Ishikawa (cell line): ENCODE results near the gene BAAT.

Source experiments
- CEBPB ChIP-seq: IDR thresholded peaks from 2 replicates; pipeline ENCODE4 v1.6.1; 2012
- CREB1 ChIP-seq: IDR thresholded peaks from 2 replicates; pipeline ENCODE4 v1.6.1; 2012; ENCODE audit warnings: low read depth
- EGR1 ChIP-seq: IDR thresholded peaks from 2 replicates; pipeline ENCODE4 v1.6.1; 2012
- EP300 ChIP-seq: IDR thresholded peaks from 2 replicates; pipeline ENCODE4 v1.6.1; 2012; ENCODE audit warnings: borderline replicate concordance
- FOXM1 ChIP-seq: IDR thresholded peaks from 2 replicates; pipeline ENCODE4 v1.6.1; 2012; ENCODE audit warnings: low read depth, borderline replicate concordance
- MAX ChIP-seq: IDR thresholded peaks from 2 replicates; pipeline ENCODE4 v1.6.1; 2012
- NFIC ChIP-seq: IDR thresholded peaks from 2 replicates; pipeline ENCODE4 v1.6.1; 2012
- RAD21 ChIP-seq: IDR thresholded peaks from 2 replicates; pipeline ENCODE4 v1.6.1; 2012; ENCODE audit warnings: low read depth
- REST ChIP-seq: IDR thresholded peaks from 2 replicates; pipeline ENCODE4 v1.6.1; 2012; ENCODE audit warnings: low read depth, mild to moderate bottlenecking
- TAF1 ChIP-seq: IDR thresholded peaks from 2 replicates; pipeline ENCODE4 v1.6.1; 2012; ENCODE audit warnings: low read depth, mild to moderate bottlenecking
- TCF12 ChIP-seq: IDR thresholded peaks from 2 replicates; pipeline ENCODE4 v1.6.1; 2012; ENCODE audit warnings: low read depth
- TEAD4 ChIP-seq: IDR thresholded peaks from 2 replicates; pipeline ENCODE4 v1.6.1; 2012
- USF1 ChIP-seq: IDR thresholded peaks from 2 replicates; pipeline ENCODE4 v1.6.1; 2012
- YY1 ChIP-seq: IDR thresholded peaks from 2 replicates; pipeline ENCODE4 v1.6.1; 2012; ENCODE audit warnings: low read depth
- ZBTB7A ChIP-seq: IDR thresholded peaks from 2 replicates; pipeline ENCODE4 v1.6.1; 2012; ENCODE audit warnings: low read depth

BAAT gene

GRCh38 chr9:101366038-101366756 is 18.6 kb downstream of the BAAT start:
- TF ChIP-seq REST (no peak), TAF1 (no peak), YY1 (no peak), CREB1 (no peak), EGR1 (no peak), TEAD4 (no peak), ZBTB7A (no peak), USF1 (no peak), CEBPB (no peak), FOXM1 (no peak), MAX (no peak), EP300 (no peak), NFIC (no peak), RAD21 (no peak), TCF12 (no peak)

DNA sequence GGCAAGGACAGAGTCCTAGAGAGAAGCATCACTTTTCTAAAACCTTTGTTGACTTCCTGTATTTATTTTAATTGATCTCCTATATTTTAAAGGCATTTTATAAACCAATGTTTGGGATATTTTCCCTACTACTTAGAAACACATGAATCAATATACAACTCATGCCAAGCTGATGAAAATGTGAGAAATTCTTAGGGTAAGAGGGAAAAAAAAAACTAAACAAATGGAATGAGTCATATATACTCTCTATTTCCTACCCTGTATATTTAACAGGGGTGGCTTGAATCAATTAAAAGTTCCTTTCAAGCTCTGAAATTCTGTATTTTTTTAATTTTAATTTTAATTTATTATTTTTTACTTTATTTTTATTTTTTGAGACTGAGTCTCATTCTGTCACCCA is 19.6 kb downstream of the BAAT start:
- TF ChIP-seq USF1 (no peak), CEBPB (no peak), MAX (no peak), RAD21 (no peak), FOXM1 (no peak), NFIC (no peak), EP300 (no peak), TCF12 (no peak), EGR1 (no peak), YY1 (no peak), TEAD4 (no peak), CREB1 (no peak), TAF1 (no peak), ZBTB7A (no peak), REST (no peak)

GRCh38 chr9:101362450-101362849 is 22.4 kb downstream of the BAAT start:
- TF ChIP-seq CREB1 (no peak), ZBTB7A (no peak), TAF1 (no peak), EP300 (no peak), RAD21 (no peak), MAX (no peak), CEBPB (no peak), EGR1 (no peak), FOXM1 (no peak), TEAD4 (no peak), NFIC (no peak), YY1 (no peak), REST (no peak), TCF12 (no peak), USF1 (no peak)
